Liver (tissue), 3 donors: Measurements from ENCODE around the gene ZBP1.

Source experiments
- EGR1 ChIP-seq, 2 donors: IDR thresholded peaks; 2 replicates each; pipeline ENCODE4 v1.6.1; 2016 to 2018; ENCODE audit warnings: antibody characterized with exemption in 2 of 2, low read depth in 2 of 2
- RXRA ChIP-seq, 2 donors: IDR thresholded peaks; 2 replicates each; pipeline ENCODE4 v1.6.1; 2017 to 2018; ENCODE audit warnings: antibody characterized with exemption in 2 of 2, mild to moderate bottlenecking in 1 of 2
- TF ChIP-seq, protein P1 (sequence below): fragments of 150-350 bp; IDR thresholded peaks from 2 replicates; pipeline ENCODE4 v1.5.1; 2017; ENCODE audit warnings: improper control_type of control experiment, low read depth, low read length; ENCODE audit not compliant: missing input control
- TF ChIP-seq, protein P2 (sequence below): IDR thresholded peaks from 2 replicates; pipeline ENCODE4 v1.6.1; 2016; ENCODE audit warnings: antibody characterized with exemption
- donor health status: healthy.
- donor health status: healthy.

- TF ChIP-seq, protein P1, sequence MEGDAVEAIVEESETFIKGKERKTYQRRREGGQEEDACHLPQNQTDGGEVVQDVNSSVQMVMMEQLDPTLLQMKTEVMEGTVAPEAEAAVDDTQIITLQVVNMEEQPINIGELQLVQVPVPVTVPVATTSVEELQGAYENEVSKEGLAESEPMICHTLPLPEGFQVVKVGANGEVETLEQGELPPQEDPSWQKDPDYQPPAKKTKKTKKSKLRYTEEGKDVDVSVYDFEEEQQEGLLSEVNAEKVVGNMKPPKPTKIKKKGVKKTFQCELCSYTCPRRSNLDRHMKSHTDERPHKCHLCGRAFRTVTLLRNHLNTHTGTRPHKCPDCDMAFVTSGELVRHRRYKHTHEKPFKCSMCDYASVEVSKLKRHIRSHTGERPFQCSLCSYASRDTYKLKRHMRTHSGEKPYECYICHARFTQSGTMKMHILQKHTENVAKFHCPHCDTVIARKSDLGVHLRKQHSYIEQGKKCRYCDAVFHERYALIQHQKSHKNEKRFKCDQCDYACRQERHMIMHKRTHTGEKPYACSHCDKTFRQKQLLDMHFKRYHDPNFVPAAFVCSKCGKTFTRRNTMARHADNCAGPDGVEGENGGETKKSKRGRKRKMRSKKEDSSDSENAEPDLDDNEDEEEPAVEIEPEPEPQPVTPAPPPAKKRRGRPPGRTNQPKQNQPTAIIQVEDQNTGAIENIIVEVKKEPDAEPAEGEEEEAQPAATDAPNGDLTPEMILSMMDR: no peak
- TF ChIP-seq, protein P2, sequence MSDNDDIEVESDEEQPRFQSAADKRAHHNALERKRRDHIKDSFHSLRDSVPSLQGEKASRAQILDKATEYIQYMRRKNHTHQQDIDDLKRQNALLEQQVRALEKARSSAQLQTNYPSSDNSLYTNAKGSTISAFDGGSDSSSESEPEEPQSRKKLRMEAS: no peak
- TF ChIP-seq EGR1 (IDR thresholded peaks at IDR 0.05; ENCODE audit: low read depth in 2 of 2): no peak
- TF ChIP-seq RXRA (IDR thresholded peaks at IDR 0.05): no peak
These were observed 43.0 kb upstream of the ZBP1 start for GRCh38 chr20:57663241-57663640.
